ENCODE measurements around the gene MYDGF.

MYDGF gene

DNA sequence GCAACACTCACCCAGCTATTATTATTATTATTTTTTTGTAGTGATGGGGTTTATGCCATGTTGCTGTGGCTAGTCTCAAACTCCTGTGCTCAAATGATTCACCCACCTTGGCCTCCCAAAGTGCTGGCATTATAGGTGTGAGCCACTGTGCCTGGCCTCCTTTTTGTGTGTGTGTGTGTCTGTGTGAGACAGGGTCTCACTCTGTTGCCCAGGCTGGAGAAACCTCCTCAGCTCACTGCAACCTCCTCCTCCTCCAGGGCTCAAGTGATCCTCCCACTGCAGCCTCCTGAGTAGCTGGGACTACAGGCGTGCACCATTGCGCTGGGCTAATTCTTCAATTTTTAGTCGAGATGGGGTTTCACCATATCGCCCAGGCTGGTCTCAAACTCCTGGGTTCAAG is 3.6 kb upstream of the MYDGF start:
- no peak for DNase-seq

DNA sequence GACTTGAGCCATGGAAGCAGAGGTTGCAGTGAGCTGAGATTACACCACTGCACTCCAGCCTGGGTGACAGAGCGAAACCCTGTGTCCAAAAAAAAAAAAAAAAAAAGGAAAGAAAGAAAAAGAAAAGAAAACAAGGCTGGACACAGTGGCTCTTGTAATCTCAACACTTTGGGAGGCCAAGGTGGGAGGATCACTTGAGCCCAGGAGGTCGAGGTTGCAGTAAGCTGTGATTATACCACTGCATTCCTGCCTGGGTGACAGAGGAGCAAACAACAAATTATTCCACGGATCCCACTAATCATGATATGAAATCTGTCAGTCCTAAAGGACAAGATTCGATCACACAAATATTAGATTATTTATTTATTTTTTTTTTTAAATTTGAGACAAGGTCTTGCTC is 3.1 kb upstream of the MYDGF start:
- no peak for DNase-seq

GRCh38 chr19:4671185-4671851 is 1.2 kb upstream of the MYDGF start:
- DNase-seq: no peak

GRCh38 chr19:4664642-4665041 is 5.5 kb downstream of the MYDGF start:
- no peak for DNase-seq

- DNase-seq: no peak
Observed at GRCh38 chr19:4662812-4663211, 7.3 kb downstream of the MYDGF start.

GRCh38 chr19:4662020-4662695 is 8.0 kb downstream of the MYDGF start:
- DNase-seq: no peak

- no peak for DNase-seq
Observed at GRCh38 chr19:4660993-4661392, 9.1 kb downstream of the MYDGF start.

- DNase-seq: no peak
Observed at GRCh38 chr19:4660181-4660791, 9.9 kb downstream of the MYDGF start.

- no peak for DNase-seq
Observed at GRCh38 chr19:4657835-4658234, 12.3 kb downstream of the MYDGF start.

DNA sequence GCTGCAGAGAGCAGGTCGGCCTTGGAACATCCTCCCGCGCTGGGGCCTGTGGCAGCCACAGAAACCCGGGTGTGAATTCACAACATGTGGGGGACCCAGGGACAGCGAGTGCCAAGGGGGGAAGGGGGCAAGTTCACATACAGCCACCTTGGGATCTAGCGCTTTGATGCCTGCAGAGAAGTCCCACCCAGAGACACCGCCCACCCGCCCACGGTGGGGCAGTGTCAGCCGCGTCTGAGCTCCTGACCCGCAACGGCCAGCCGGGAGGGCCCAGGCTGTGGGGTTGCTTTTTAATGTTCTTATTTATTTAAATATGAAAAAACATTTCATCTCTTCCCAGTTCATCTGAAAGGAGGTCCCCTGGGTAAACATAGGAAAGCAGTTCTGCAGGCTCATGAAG is 12.9 kb downstream of the MYDGF start:
- no peak for DNase-seq

DNA sequence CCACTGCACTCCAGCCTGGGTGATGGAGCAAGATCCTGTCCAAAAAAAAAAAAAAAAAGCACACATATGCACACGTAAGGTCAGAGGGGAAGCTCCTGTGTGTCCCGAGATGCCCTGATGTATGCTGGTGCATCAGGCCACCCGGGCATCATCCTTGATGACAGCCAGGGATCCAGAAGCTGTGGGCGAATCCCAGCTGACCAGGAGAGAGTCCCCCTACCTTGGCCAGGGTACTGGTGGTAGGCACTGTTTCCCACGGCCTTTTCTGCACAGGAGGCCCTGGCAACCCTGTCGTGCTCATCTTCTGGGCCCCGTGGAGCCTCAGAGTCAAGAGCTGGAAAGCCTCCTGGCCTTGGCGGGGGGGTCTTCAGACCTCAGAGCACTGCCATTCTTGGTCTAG is 14.0 kb downstream of the MYDGF start:
- DNase-seq: no peak

- DNase-seq: no peak
Observed at GRCh38 chr19:4654437-4655361, 15.4 kb downstream of the MYDGF start.

GRCh38 chr19:4653793-4654436 is 16.2 kb downstream of the MYDGF start:
- DNase-seq: no peak

DNA sequence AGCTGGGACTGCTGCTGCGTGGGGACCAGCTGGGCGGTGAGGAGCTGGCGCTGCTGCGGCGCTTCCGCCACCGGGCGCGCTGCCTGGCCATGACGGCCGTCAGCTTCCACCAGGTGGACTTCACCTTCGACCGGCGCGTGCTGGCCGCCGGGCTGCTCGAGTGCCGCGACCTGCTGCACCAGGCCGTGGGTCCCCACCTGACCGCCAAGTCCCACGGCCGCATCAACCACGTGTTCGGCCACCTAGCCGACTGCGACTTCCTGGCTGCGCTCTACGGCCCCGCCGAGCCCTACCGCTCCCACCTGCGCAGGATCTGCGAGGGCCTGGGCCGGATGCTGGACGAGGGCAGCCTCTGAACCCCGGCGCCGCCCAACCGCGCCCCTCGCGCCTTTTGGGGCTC is 18.1 kb downstream of the MYDGF start:
- DNase-seq: no peak

GRCh38 chr19:4650159-4650558 is 20.0 kb downstream of the MYDGF start:
- DNase-seq: no peak

DNA sequence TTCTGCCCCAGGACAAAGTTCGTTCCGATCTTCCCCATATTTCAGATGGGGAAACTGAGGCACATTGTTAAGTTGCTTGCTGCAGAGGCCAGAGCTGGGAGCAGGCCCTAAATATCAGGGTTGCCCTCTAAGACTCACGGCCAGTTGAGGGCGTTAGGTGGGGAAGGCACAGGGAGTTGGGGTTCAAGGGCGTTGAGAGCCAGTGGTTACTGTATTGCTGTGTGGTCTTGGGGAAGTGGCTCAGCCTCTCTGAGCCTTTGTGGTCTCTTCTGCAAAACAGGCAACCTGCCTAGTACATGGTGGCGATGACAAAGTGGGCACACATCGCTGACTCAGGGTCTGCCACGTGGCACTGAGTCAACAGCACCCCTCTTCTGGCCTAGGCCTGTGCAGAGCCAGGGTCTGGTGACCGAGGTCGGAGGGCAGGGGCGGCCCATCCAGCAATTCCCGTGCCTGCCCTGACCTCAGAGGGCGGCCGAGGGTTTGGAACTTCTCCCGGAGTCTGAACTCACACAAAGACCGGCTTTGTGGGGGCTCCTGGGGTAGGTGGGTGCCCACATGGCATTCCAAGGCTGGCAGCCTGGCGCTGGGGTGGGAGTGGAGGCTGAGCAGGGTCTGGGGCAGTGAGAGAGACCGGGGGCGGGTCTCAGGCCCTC is 20.6 kb downstream of the MYDGF start:
- no peak for DNase-seq

GRCh38 chr19:4647676-4648644 is 22.2 kb downstream of the MYDGF start:
- no peak for DNase-seq

DNA sequence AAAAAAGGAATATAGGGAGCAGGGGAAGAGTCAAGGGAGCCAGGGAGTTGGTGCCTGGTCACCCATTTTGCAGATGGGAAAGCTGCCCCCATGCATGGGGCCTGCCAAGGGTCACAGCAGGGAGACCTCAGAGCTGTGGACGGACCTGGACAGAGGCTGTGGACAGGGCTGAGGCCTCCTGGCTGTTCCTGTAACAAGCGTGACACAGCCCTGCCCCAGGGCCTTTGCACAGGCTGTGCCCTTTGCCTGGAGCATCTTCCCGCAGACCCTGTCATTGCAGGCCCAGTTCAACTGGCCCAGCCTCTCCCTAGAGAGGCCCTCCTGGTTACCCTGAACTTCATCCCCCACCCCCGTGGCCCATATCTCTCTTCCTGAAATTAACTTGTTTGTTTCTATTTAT is 24.4 kb downstream of the MYDGF start:
- DNase-seq: no peak

DNA sequence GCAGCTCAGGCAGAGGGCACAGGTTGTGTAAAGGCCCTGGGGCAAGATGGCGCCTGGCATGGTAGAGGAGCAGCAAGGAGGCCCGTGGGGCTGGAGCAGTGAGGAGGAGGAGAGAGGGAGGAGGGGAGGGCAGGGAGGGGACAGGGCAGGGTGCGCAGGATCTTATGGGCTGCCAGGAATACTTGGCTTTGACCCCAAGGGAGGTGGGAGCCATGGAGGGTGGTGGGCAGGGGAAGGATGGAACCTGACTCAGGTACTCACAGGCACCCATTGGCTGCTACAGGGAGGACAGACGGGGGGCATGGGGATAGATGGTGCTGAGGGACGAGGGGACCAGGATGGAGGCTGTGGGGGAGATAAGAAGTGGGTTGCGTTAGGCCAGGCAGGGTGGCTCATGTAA is 27.5 kb downstream of the MYDGF start:
- DNase-seq: no peak

GRCh38 chr19:4641132-4641531 is 29.0 kb downstream of the MYDGF start:
- no peak for DNase-seq

Measured in activated naive CD4-positive, alpha-beta T cell treated with Interleukin-2 at 50 U/mL for 16 hours (primary cell).